ENCODE measurements around the gene GLB1L3. TPM values are rescaled to one million over a fixed set of nuclear protein-coding genes. Genes with fewer than 3 reads are reported as not detected.

Gene GLB1L3
- total RNA-seq, 1 donor from 2014 or later = not detected

- Histone ChIP-seq H3K36me3 (no peaks in the 10 kb centered on the region), H4K20me1 (ENCODE audit: low read depth) (peaks cover 9% of the 10 kb centered on the region), H3K4me3 (no peak overlapping the region), H2AFZ (replicated peaks) (no peak overlapping the region), H3K79me2 (ENCODE audit: low read depth) (peaks cover 29% of the 10 kb centered on the region), H3K27ac (no peak overlapping the region), H3K4me1 (peaks cover 11% of the 10 kb centered on the region), H3K9ac (no peak overlapping the region), H3K27me3 (no peaks in the 10 kb centered on the region), H3K4me2 (no peak overlapping the region), H3K9me3 (ENCODE audit: low read depth) (no peaks in the 10 kb centered on the region), H3F3A (ENCODE audit: low read depth) (no peaks in the 10 kb centered on the region)
- H3K4me1 Mint-ChIP-seq = peaks cover 17% of the 10 kb centered on the region
- no peak for DNase-seq (ENCODE audit: low spot score)
- TF ChIP-seq EZH2 (IDR thresholded peaks at IDR 0.05) = no peak
- TF ChIP-seq EZH2phosphoT487 (IDR thresholded peaks at IDR 0.05) = no peak
- TF ChIP-seq, protein P1, sequence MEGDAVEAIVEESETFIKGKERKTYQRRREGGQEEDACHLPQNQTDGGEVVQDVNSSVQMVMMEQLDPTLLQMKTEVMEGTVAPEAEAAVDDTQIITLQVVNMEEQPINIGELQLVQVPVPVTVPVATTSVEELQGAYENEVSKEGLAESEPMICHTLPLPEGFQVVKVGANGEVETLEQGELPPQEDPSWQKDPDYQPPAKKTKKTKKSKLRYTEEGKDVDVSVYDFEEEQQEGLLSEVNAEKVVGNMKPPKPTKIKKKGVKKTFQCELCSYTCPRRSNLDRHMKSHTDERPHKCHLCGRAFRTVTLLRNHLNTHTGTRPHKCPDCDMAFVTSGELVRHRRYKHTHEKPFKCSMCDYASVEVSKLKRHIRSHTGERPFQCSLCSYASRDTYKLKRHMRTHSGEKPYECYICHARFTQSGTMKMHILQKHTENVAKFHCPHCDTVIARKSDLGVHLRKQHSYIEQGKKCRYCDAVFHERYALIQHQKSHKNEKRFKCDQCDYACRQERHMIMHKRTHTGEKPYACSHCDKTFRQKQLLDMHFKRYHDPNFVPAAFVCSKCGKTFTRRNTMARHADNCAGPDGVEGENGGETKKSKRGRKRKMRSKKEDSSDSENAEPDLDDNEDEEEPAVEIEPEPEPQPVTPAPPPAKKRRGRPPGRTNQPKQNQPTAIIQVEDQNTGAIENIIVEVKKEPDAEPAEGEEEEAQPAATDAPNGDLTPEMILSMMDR (IDR thresholded peaks at IDR 0.05) = no peak
- H3K4me3 Mint-ChIP-seq = no peak overlapping the region
- H3K27ac Mint-ChIP-seq = no peak overlapping the region
- peaks cover 16% of the 10 kb centered on the region for H3K36me3 Mint-ChIP-seq
- peaks cover 2% of the 10 kb centered on the region for H3K27me3 Mint-ChIP-seq (ENCODE audit: insufficient read depth, low read depth)
- no peaks in the 10 kb centered on the region for H3K9me3 Mint-ChIP-seq
Observed at GRCh38 chr11:134250675-134251074, 25.5 kb upstream of the GLB1L3 start.

- Histone ChIP-seq H3K4me1 (peaks cover 11% of the 10 kb centered on the region), H3K79me2 (ENCODE audit: low read depth) (peaks cover 29% of the 10 kb centered on the region), H2AFZ (replicated peaks) (peak overlapping the region; percentile 90), H3K9ac (peak overlapping the region; percentile 30), H3K27ac (no peak overlapping the region), H3K36me3 (no peaks in the 10 kb centered on the region), H3K27me3 (no peaks in the 10 kb centered on the region), H3K4me3 (peak overlapping the region; percentile 76), H3K9me3 (ENCODE audit: low read depth) (no peaks in the 10 kb centered on the region), H3K4me2 (peak overlapping the region; percentile 90), H3F3A (ENCODE audit: low read depth) (no peaks in the 10 kb centered on the region), H4K20me1 (ENCODE audit: low read depth) (peaks cover 9% of the 10 kb centered on the region)
- no peak for TF ChIP-seq EZH2phosphoT487 (IDR thresholded peaks at IDR 0.05)
- TF ChIP-seq EZH2 (IDR thresholded peaks at IDR 0.05) = no peak
- TF ChIP-seq, protein P1 (IDR thresholded peaks at IDR 0.05) = no peak
- H3K27me3 Mint-ChIP-seq (ENCODE audit: insufficient read depth, low read depth) = peaks cover 2% of the 10 kb centered on the region
- H3K27ac Mint-ChIP-seq = no peak overlapping the region
- peaks cover 7% of the 10 kb centered on the region for H3K36me3 Mint-ChIP-seq
- H3K4me3 Mint-ChIP-seq = peak overlapping the region; percentile 92
- H3K9me3 Mint-ChIP-seq = no peaks in the 10 kb centered on the region
- DNase-seq (ENCODE audit: low spot score) = peak; percentile 63
- H3K4me1 Mint-ChIP-seq = peaks cover 17% of the 10 kb centered on the region
Observed at GRCh38 chr11:134252346-134253187, 23.6 kb upstream of the GLB1L3 start.

GRCh38 chr11:134253188-134253993 is 22.8 kb upstream of the GLB1L3 start, which contains the start of the genes ACAD8 and THYN1:
Gene ACAD8, plus strand, starts transcription at chr11:134253568. Its CDS starts 33 bp downstream, at chr11:134253601.
Gene THYN1, minus strand, starts transcription at chr11:134253352. Its CDS starts 470 bp downstream, at chr11:134252882.
- H3K9me3 Mint-ChIP-seq = no peaks in the 10 kb centered on the region
- Histone ChIP-seq H3K79me2 (ENCODE audit: low read depth) (peaks cover 29% of the 10 kb centered on the region), H3K9me3 (ENCODE audit: low read depth) (no peaks in the 10 kb centered on the region), H3K9ac (peak within 1 kb of the TSS; percentile 58), H3K27ac (no peak within 1 kb of the TSS), H3K27me3 (no peaks in the 10 kb centered on the region), H3K4me1 (peaks cover 11% of the 10 kb centered on the region), H3K36me3 (no peaks in the 10 kb centered on the region), H3K4me2 (peak within 1 kb of the TSS; percentile 90), H3K4me3 (peak within 1 kb of the TSS; percentile 76), H2AFZ (replicated peaks) (peak within 1 kb of the TSS; percentile 90), H4K20me1 (ENCODE audit: low read depth) (peaks cover 9% of the 10 kb centered on the region), H3F3A (ENCODE audit: low read depth) (no peaks in the 10 kb centered on the region)
- H3K4me1 Mint-ChIP-seq = peaks cover 17% of the 10 kb centered on the region
- peak; percentile 99 for DNase-seq (ENCODE audit: low spot score)
- no peak within 1 kb of the TSS for H3K27ac Mint-ChIP-seq
- peak; percentile 20 for TF ChIP-seq EZH2 (IDR thresholded peaks at IDR 0.05)
- TF ChIP-seq, protein P1 (IDR thresholded peaks at IDR 0.05) = no peak
- peaks cover 2% of the 10 kb centered on the region for H3K27me3 Mint-ChIP-seq (ENCODE audit: insufficient read depth, low read depth)
- H3K4me3 Mint-ChIP-seq = peak within 1 kb of the TSS; percentile 92
- peaks cover 5% of the 10 kb centered on the region for H3K36me3 Mint-ChIP-seq

Measured in neural progenitor cell (in vitro differentiated cells).